ENCODE results near the gene GNGT2. TPM values are rescaled to one million over a fixed set of nuclear protein-coding genes. Genes with fewer than 3 reads are reported as not detected.

GNGT2 gene
- total RNA-seq, 2 donors from 2014 or later, result 3.0 to 4.4 TPM

DNA sequence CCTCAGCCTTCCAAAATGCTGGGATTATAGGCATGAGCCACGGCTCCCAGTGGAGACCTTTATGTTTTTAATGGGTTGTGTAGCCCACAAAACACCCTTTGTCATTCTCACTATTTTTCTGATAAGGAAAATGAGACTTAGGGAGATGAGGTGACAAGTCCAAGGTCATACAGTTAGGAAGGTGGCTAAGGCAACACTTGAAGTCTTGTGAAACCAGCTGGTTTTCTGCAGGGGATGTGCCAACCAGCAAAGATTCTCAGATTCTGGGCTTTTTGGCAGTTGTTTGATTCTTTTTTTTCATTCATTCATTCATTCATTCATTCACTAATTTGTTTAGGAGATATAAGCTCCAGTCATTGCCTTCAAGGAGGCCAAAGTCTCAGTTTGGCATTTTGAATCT is 30.2 kb upstream of the GNGT2 start:
- no peak overlapping the region for H3K27ac Mint-ChIP-seq
- no peak for ATAC-seq
- no peaks in the 10 kb centered on the region for H3K9me3 ChIP-seq (ENCODE audit: control insufficient read depth, low read length, poor library complexity, severe bottlenecking)
- H3K27me3 Mint-ChIP-seq, result peaks cover 16% of the 10 kb centered on the region
- no peaks in the 10 kb centered on the region for H3K4me1 Mint-ChIP-seq
- no peak for DNase-seq
- H3K36me3 Mint-ChIP-seq (ENCODE audit: low read depth), result peaks cover 2% of the 10 kb centered on the region
- no peak overlapping the region for H3K4me3 Mint-ChIP-seq

GRCh38 chr17:49239963-49240362 is 29.6 kb upstream of the GNGT2 start:
- peaks cover 2% of the 10 kb centered on the region for H3K36me3 Mint-ChIP-seq (ENCODE audit: low read depth)
- no peaks in the 10 kb centered on the region for H3K4me1 Mint-ChIP-seq
- ATAC-seq, result no peak
- no peaks in the 10 kb centered on the region for H3K9me3 ChIP-seq (ENCODE audit: control insufficient read depth, low read length, poor library complexity, severe bottlenecking)
- peaks cover 20% of the 10 kb centered on the region for H3K27me3 Mint-ChIP-seq
- no peak for DNase-seq
- H3K4me3 Mint-ChIP-seq, result no peak overlapping the region
- H3K27ac Mint-ChIP-seq, result no peak overlapping the region

DNA sequence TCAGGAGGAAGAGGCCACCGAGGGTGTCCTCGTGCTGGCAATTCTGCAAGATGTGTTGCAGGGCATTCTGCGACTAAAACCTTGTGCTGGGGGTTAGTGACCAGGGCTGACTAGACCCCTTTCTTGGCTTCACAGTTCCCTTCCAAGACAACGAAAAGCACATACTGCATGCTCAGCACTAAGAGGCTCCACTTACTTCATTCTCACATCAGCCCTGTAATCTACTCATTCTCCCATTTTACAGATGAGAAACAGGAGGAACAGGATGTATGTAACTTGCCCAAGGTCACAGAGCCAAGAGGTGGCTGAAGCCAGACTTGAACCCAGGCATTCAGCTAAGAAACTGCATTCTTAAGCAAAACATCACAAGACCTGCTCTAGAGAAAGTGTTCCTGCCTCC is 25.5 kb upstream of the GNGT2 start:
- H3K27ac Mint-ChIP-seq, result no peak overlapping the region
- no peaks in the 10 kb centered on the region for H3K9me3 ChIP-seq (ENCODE audit: control insufficient read depth, low read length, poor library complexity, severe bottlenecking)
- peaks cover 2% of the 10 kb centered on the region for H3K36me3 Mint-ChIP-seq (ENCODE audit: low read depth)
- peaks cover 2% of the 10 kb centered on the region for H3K4me1 Mint-ChIP-seq
- no peak overlapping the region for H3K4me3 Mint-ChIP-seq
- DNase-seq (no peak), ATAC-seq (no peak)
- peaks cover 7% of the 10 kb centered on the region for H3K27me3 Mint-ChIP-seq

GRCh38 chr17:49234509-49235080 is 24.2 kb upstream of the GNGT2 start:
- H3K9me3 ChIP-seq (ENCODE audit: control insufficient read depth, low read length, poor library complexity, severe bottlenecking), result no peaks in the 10 kb centered on the region
- no peak overlapping the region for H3K4me3 Mint-ChIP-seq
- DNase-seq, result no peak
- peaks cover 3% of the 10 kb centered on the region for H3K4me1 Mint-ChIP-seq
- peaks cover 2% of the 10 kb centered on the region for H3K36me3 Mint-ChIP-seq (ENCODE audit: low read depth)
- no peak overlapping the region for H3K27ac Mint-ChIP-seq
- H3K27me3 Mint-ChIP-seq, result peaks cover 7% of the 10 kb centered on the region
- ATAC-seq, result no peak

DNA sequence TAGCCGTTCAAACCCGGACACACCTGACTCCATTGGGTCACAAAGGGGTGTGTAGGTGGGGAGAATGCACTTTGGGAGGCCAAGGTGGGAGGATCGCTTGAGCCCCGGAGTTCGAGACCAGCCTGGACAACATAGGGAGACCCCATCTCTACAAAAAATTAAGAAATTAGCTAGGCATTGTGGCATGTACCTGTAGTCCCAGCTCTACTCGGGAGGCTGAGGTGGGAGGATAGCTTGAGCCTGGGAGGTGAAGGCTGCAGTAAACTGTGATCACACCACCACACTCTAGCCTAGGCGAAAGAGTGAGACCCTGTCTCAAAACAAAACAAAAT is 21.2 kb upstream of the GNGT2 start:
- H3K4me1 Mint-ChIP-seq, result peaks cover 8% of the 10 kb centered on the region
- no peak for ATAC-seq
- no peak overlapping the region for H3K27ac Mint-ChIP-seq
- H3K36me3 Mint-ChIP-seq (ENCODE audit: low read depth), result no peaks in the 10 kb centered on the region
- no peak overlapping the region for H3K4me3 Mint-ChIP-seq
- no peak for DNase-seq
- H3K27me3 Mint-ChIP-seq, result peaks cover 7% of the 10 kb centered on the region
- H3K9me3 ChIP-seq (ENCODE audit: control insufficient read depth, low read length, poor library complexity, severe bottlenecking), result no peaks in the 10 kb centered on the region

DNA sequence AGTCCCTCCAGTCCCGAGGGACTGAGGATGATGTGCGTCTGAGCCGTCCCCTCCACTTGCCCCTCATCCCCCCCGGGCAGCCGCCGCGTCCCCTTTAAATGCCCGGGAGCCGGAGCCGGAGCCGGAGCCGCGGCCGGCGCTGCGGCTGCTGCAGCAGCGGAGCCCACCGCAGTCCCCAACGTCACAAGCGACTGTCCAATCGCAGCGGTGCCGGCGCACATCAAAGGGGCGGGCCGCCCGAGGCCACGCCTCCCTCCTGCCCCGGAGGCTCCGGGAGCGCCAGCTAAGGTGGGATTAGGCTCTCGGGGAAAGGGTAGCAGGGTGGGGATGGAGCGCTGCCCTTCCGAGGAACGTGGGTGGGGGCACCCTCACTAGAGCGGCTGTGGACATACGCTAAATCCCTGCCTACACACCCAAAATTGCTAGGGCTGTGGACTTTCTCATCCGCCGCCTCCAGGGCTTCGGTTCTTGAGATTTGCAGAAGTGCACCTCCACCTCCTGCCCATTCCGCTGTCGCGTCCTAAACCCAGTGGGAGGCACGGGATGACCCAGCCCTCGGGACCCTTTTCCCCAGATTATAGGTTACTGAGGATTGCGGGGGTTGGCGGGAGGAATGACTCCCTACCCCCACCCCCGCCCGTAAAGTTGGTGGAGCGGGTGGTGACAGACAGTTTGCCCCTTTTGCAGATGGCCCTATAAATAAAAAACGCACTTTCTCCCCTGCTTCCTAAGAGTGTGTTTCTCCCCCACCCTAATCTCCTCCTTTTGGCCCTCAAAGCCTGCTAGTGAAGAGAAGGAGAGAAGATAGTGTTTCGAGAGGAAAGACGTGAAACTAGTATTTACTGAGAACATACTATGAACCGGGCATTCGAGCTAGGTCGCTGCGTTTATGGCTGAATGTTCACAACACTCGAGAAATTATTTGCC is 20.5 kb upstream of the GNGT2 start, which contains the start of gene PHOSPHO1:
PHOSPHO1 (minus strand) TSS at position 152 of the 927 bp plus-strand sequence. CDS start 4,096 bp downstream, outside the sequence.
- peak within 1 kb of the TSS; percentile 88 for H3K4me3 Mint-ChIP-seq
- peaks cover 8% of the 10 kb centered on the region for H3K4me1 Mint-ChIP-seq
- ATAC-seq (peak; percentile 98), DNase-seq (peak; percentile 79 to 83 (median 83))
- H3K9me3 ChIP-seq (ENCODE audit: control insufficient read depth, low read length, poor library complexity, severe bottlenecking), result no peaks in the 10 kb centered on the region
- peaks cover 7% of the 10 kb centered on the region for H3K27me3 Mint-ChIP-seq
- no peak within 1 kb of the TSS for H3K27ac Mint-ChIP-seq
- H3K36me3 Mint-ChIP-seq (ENCODE audit: low read depth), result no peaks in the 10 kb centered on the region

- Mint-ChIP-seq H3K27me3 (no peaks in the 10 kb centered on the region), H3K4me1 (peaks cover 12% of the 10 kb centered on the region), H3K36me3 (ENCODE audit: low read depth) (no peaks in the 10 kb centered on the region), H3K4me3 (peak overlapping the region; percentile 88), H3K27ac (no peak overlapping the region)
- ATAC-seq (peak; percentile 1), DNase-seq (no peak)
- H3K9me3 ChIP-seq (ENCODE audit: control insufficient read depth, low read length, poor library complexity, severe bottlenecking), result no peaks in the 10 kb centered on the region
Observed at GRCh38 chr17:49229805-49230600, 19.6 kb upstream of the GNGT2 start.

GRCh38 chr17:49229076-49229804 is 18.9 kb upstream of the GNGT2 start:
- DNase-seq, result no peak
- Mint-ChIP-seq H3K36me3 (ENCODE audit: low read depth) (no peaks in the 10 kb centered on the region), H3K4me3 (peak overlapping the region; percentile 88), H3K27ac (no peak overlapping the region), H3K4me1 (peaks cover 17% of the 10 kb centered on the region), H3K27me3 (no peaks in the 10 kb centered on the region)
- no peaks in the 10 kb centered on the region for H3K9me3 ChIP-seq (ENCODE audit: control insufficient read depth, low read length, poor library complexity, severe bottlenecking)
- no peak for ATAC-seq

- Mint-ChIP-seq H3K4me1 (peaks cover 26% of the 10 kb centered on the region), H3K27ac (no peak overlapping the region), H3K27me3 (no peaks in the 10 kb centered on the region), H3K36me3 (ENCODE audit: low read depth) (no peaks in the 10 kb centered on the region), H3K4me3 (no peak overlapping the region)
- DNase-seq (peak; percentile 54 to 69 (median 56)), ATAC-seq (peak; percentile 38)
- no peaks in the 10 kb centered on the region for H3K9me3 ChIP-seq (ENCODE audit: control insufficient read depth, low read length, poor library complexity, severe bottlenecking)
Observed at GRCh38 chr17:49227436-49228261, 17.3 kb upstream of the GNGT2 start.

DNA sequence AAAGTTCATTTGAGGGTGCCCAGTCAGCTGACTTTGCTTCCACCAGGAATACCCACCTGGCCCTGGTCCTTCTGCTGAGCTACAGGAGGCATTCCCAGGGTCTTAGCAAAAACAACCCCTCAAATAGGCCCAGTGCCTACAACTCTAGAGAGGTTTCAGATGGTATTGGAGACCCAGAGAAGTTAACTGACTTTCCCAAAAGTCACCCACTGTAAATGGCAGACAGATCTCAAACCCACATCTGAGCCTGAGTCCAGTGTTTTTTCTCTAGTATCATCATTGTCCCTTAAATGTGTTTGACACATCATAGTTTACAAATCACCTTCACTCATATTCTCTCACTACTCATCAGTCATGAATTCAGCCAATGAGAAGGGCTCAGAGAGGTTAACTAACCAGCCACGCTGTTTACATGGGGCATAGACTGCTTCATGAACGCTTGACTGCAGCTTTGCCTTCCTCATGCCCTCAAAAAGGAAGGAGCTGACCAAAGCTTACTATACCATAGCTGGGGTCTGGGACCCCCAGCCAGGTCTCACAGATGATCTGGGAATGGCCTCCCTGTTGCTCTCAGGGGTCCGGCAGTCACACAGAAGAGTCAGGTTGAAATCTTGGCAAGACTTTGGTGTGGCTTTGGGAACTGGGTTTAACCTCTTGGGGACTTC is 16.5 kb upstream of the GNGT2 start:
- ATAC-seq, result no peak
- no peak for DNase-seq
- H3K27ac Mint-ChIP-seq, result no peak overlapping the region
- no peaks in the 10 kb centered on the region for H3K36me3 Mint-ChIP-seq (ENCODE audit: low read depth)
- H3K4me3 Mint-ChIP-seq, result no peak overlapping the region
- peaks cover 28% of the 10 kb centered on the region for H3K4me1 Mint-ChIP-seq
- H3K9me3 ChIP-seq (ENCODE audit: control insufficient read depth, low read length, poor library complexity, severe bottlenecking), result no peaks in the 10 kb centered on the region
- H3K27me3 Mint-ChIP-seq, result no peaks in the 10 kb centered on the region

DNA sequence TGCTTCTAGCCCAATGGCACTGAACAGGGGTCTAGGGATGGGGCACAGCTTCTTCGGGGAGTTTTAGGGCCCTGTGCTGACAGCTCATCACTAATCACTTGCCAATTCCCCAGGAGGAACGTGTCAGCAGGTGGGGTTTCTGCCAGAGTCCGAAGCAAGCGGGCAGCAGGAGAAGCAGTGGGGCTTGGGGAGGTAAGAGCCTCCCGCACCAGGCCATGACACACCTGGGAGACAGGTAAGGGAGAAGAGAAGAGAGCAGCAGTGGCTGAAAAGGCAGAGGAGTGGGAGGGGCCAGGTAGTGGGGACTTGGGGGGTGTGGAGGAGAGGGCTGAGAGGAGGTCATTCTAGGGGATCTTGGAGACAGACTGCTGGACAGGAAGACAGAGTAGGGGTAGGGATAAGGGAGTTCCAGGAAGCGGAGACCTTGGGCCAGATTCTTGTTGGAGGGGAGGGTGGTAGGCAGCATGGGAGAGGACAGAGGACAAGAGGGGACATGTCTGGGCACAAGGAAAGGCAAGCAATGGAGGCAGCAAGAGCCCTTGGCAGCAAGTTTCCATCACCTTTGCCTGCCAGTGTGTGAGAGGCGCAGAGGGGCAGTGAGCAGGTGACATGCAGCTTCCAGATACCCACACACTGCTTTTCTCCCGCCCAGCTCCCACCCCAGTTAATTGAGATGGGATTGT is 15.3 kb upstream of the GNGT2 start:
- no peak overlapping the region for H3K27ac Mint-ChIP-seq
- H3K4me3 Mint-ChIP-seq, result peak overlapping the region; percentile 59

More for the DNA sequence above, 15.3 kb upstream of the GNGT2 start:
- Mint-ChIP-seq H3K27me3 (no peaks in the 10 kb centered on the region), H3K36me3 (ENCODE audit: low read depth) (no peaks in the 10 kb centered on the region), H3K4me1 (peaks cover 26% of the 10 kb centered on the region)
- no peaks in the 10 kb centered on the region for H3K9me3 ChIP-seq (ENCODE audit: control insufficient read depth, low read length, poor library complexity, severe bottlenecking)
- no peak for DNase-seq
- ATAC-seq, result no peak

Data from T-helper 17 cell (primary cell).